Smooth muscle cell (in vitro differentiated cells): Measurements from ENCODE around the gene LRRC70. TPM values are rescaled to one million over a fixed set of nuclear protein-coding genes. Genes with fewer than 3 reads are reported as not detected.

Source experiments
- DNase-seq: peaks from one replicate; lab custom pipeline; 2025; ENCODE audit not compliant: unreplicated experiment; lab: John Stamatoyannopoulos, UW
- H2AFZ ChIP-seq: fragments of 200-600 bp; sonication (generic); 2 replicates; pipeline ENCODE4 v1.6.0; 2016; ENCODE audit warnings: antibody characterized with exemption, low read depth, mild to moderate bottlenecking
- H3F3A ChIP-seq: fragments of 200-600 bp; sonication (generic); 2 replicates; pipeline ENCODE4 v1.6.0; 2017; ENCODE audit warnings: antibody characterized with exemption, low read depth
- H3K27ac ChIP-seq: fragments of 200-600 bp; sonication (generic); 2 replicates; pipeline ENCODE4 v1.5.1; 2016; ENCODE audit warnings: low read depth, mild to moderate bottlenecking
- H3K27me3 ChIP-seq: fragments of 200-600 bp; sonication (generic); 2 replicates; pipeline ENCODE4 v1.6.1; 2016; ENCODE audit warnings: low read depth, mild to moderate bottlenecking
- H3K36me3 ChIP-seq: fragments of 200-600 bp; sonication (generic); 2 replicates; pipeline ENCODE4 v1.5.1; 2016; ENCODE audit warnings: low read depth
- H3K4me1 ChIP-seq: fragments of 200-600 bp; sonication (generic); 2 replicates; pipeline ENCODE4 v1.5.1; 2016; ENCODE audit warnings: low read depth
- H3K4me2 ChIP-seq: fragments of 200-600 bp; sonication (generic); 2 replicates; pipeline ENCODE4 v1.6.0; 2016; ENCODE audit warnings: mild to moderate bottlenecking
- H3K4me3 ChIP-seq: fragments of 200-600 bp; sonication (generic); 2 replicates; pipeline ENCODE4 v1.5.1; 2016; ENCODE audit warnings: mild to moderate bottlenecking
- H3K79me2 ChIP-seq: fragments of 200-600 bp; sonication (generic); 2 replicates; pipeline ENCODE4 v1.6.0; 2016; ENCODE audit warnings: low read depth, mild to moderate bottlenecking
- H3K9ac ChIP-seq: fragments of 200-600 bp; sonication (generic); 2 replicates; pipeline ENCODE4 v1.6.0; 2016; ENCODE audit warnings: low read depth
- H3K9me3 ChIP-seq: fragments of 200-600 bp; sonication (generic); replicated peaks from 2 replicates; pipeline ENCODE4 v1.5.1; 2016; ENCODE audit warnings: low read depth
- H4K20me1 ChIP-seq: fragments of 200-600 bp; sonication (generic); 2 replicates; pipeline ENCODE4 v1.6.0; 2016; ENCODE audit warnings: low read depth
- CTCF ChIP-seq: fragments of 200-600 bp; sonication (generic); IDR thresholded peaks from 2 replicates; pipeline ENCODE4 v1.5.1; 2017; ENCODE audit warnings: borderline replicate concordance, mild to moderate bottlenecking, antibody characterized with exemption; ENCODE audit not compliant: insufficient read depth, poor library complexity, severe bottlenecking
- WGBS: methylation state at CpG from one replicate; pipeline ENCODE4 v1.1.7; 2016; ENCODE audit warnings: low lambda C conversion rate; 5-methylcytosine and 5-hydroxymethylcytosine counted together
- polyA plus RNA-seq: library from polyadenylated mRNA; unstranded; fragments of >200 nt; fragmentation: Nextera tagmentation; extraction: Ambion mirVana; gene quantifications from 2 replicates; pipeline ENCODE4 v1.2.1, GENCODE V29; 2016
- total RNA-seq: library from RNA; depleted of rRNA; stranded (reverse); fragments of >200 nt; gene quantifications from 2 replicates; pipeline ENCODE4 v1.2.3, GENCODE V29; 2014

Gene LRRC70
- total and polyA plus RNA-seq, 2 experiments from 2014 or later = 0.22 to 0.36 TPM

- Histone ChIP-seq H3F3A (no peaks in the 10 kb centered on the region), H3K4me1 (peaks cover 10% of the 10 kb centered on the region), H3K79me2 (no peaks in the 10 kb centered on the region), H2AFZ (no peak overlapping the region), H3K4me3 (no peak overlapping the region), H3K9me3 (no peaks in the 10 kb centered on the region), H3K36me3 (no peaks in the 10 kb centered on the region), H3K9ac (no peak overlapping the region), H3K27me3 (no peaks in the 10 kb centered on the region), H3K4me2 (no peak overlapping the region), H4K20me1 (no peaks in the 10 kb centered on the region), H3K27ac (no peak overlapping the region)
- no peak for DNase-seq
- TF ChIP-seq CTCF = no peak
- 90% methylated on average over 1 of the region's 1 CpG for WGBS
These were observed 1.1 kb upstream of the LRRC70 start for GRCh38 chr5:62577488-62577887.

- no peaks in the 10 kb centered on the region for H3K9me3 ChIP-seq
- H3K4me1 ChIP-seq = peaks cover 10% of the 10 kb centered on the region
- DNase-seq = no peak
- H3K4me3 ChIP-seq = no peak overlapping the region
- no peaks in the 10 kb centered on the region for H3K79me2 ChIP-seq
- no peak overlapping the region for H3K9ac ChIP-seq
- no peak overlapping the region for H3K27ac ChIP-seq
- 97% methylated on average over 5 of the region's 5 CpGs for WGBS
- TF ChIP-seq CTCF = no peak
- H3K27me3 ChIP-seq = no peaks in the 10 kb centered on the region
- no peak overlapping the region for H3K4me2 ChIP-seq
- no peak overlapping the region for H2AFZ ChIP-seq
- no peaks in the 10 kb centered on the region for H4K20me1 ChIP-seq
- H3F3A ChIP-seq = no peaks in the 10 kb centered on the region
- no peaks in the 10 kb centered on the region for H3K36me3 ChIP-seq
These were observed 1.1 kb downstream of the LRRC70 start for GRCh38 chr5:62579761-62580160.

GRCh38 chr5:62581836-62582597 is 3.4 kb downstream of the LRRC70 start:
- WGBS = 84% methylated on average over 8 of the region's 8 CpGs
- Histone ChIP-seq H3K27ac (no peak overlapping the region), H3K4me1 (peaks cover 10% of the 10 kb centered on the region), H3K36me3 (no peaks in the 10 kb centered on the region), H3K9me3 (no peaks in the 10 kb centered on the region), H2AFZ (no peak overlapping the region), H4K20me1 (no peaks in the 10 kb centered on the region), H3K4me3 (no peak overlapping the region), H3K79me2 (no peaks in the 10 kb centered on the region), H3K27me3 (no peaks in the 10 kb centered on the region), H3F3A (no peaks in the 10 kb centered on the region), H3K4me2 (no peak overlapping the region), H3K9ac (no peak overlapping the region)
- no peak for TF ChIP-seq CTCF
- no peak for DNase-seq

GRCh38 chr5:62584391-62584790 is 5.8 kb downstream of the LRRC70 start:
- no peak for TF ChIP-seq CTCF

More at GRCh38 chr5:62584391-62584790, 5.8 kb downstream of the LRRC70 start:
- Histone ChIP-seq H3F3A (no peaks in the 10 kb centered on the region), H3K36me3 (no peaks in the 10 kb centered on the region), H3K4me2 (no peak overlapping the region), H4K20me1 (no peaks in the 10 kb centered on the region), H3K9ac (no peak overlapping the region), H3K27ac (no peak overlapping the region), H2AFZ (no peak overlapping the region), H3K4me1 (no peaks in the 10 kb centered on the region), H3K9me3 (no peaks in the 10 kb centered on the region), H3K27me3 (no peaks in the 10 kb centered on the region), H3K4me3 (no peak overlapping the region), H3K79me2 (no peaks in the 10 kb centered on the region)
- DNase-seq = no peak
- WGBS = 93% methylated on average over 3 of the region's 3 CpGs
